Measurements from ENCODE around the gene CBX8.

CBX8 gene

GRCh38 chr17:79804856-79805696 is 8.2 kb upstream of the CBX8 start:
- DNase-seq (ENCODE audit: low read depth in 2 of 2), result no peak

- DNase-seq (ENCODE audit: low read depth in 2 of 2), result peak; percentile 70 to 71
These were observed 7.3 kb upstream of the CBX8 start for GRCh38 chr17:79803997-79804855.

GRCh38 chr17:79803421-79803996 is 6.6 kb upstream of the CBX8 start:
- DNase-seq (ENCODE audit: low read depth in 2 of 2), result no peak

- no peak for DNase-seq (ENCODE audit: low read depth in 2 of 2)
These were observed 6.0 kb upstream of the CBX8 start for GRCh38 chr17:79802736-79803420.

GRCh38 chr17:79802039-79802735 is 5.3 kb upstream of the CBX8 start:
- DNase-seq (ENCODE audit: low read depth in 2 of 2), result no peak

- DNase-seq (ENCODE audit: low read depth in 2 of 2), result no peak
These were observed 4.5 kb upstream of the CBX8 start for GRCh38 chr17:79801156-79802038.

GRCh38 chr17:79800325-79801155 is 3.7 kb upstream of the CBX8 start:
- no peak for DNase-seq (ENCODE audit: low read depth in 2 of 2)

- DNase-seq (ENCODE audit: low read depth in 2 of 2), result no peak
These were observed 2.9 kb upstream of the CBX8 start for GRCh38 chr17:79799538-79800324.

- DNase-seq (ENCODE audit: low read depth in 2 of 2), result no peak
These were observed 2.3 kb upstream of the CBX8 start for GRCh38 chr17:79799174-79799537.

- no peak for DNase-seq (ENCODE audit: low read depth in 2 of 2)
These were observed 1.7 kb upstream of the CBX8 start for GRCh38 chr17:79798299-79799173.

GRCh38 chr17:79797492-79798298 is 818 bp upstream of the CBX8 start:
- DNase-seq (ENCODE audit: low read depth in 2 of 2), result no peak

- no peak for DNase-seq (ENCODE audit: low read depth in 2 of 2)
These were observed 474 bp downstream of the CBX8 start for GRCh38 chr17:79796444-79796762.

- no peak for DNase-seq (ENCODE audit: low read depth in 2 of 2)
These were observed 958 bp downstream of the CBX8 start for GRCh38 chr17:79795795-79796443.

- no peak for DNase-seq (ENCODE audit: low read depth in 2 of 2)
These were observed 2.0 kb downstream of the CBX8 start for GRCh38 chr17:79794659-79795511.

GRCh38 chr17:79793924-79794304 is 3.0 kb downstream of the CBX8 start:
- no peak for DNase-seq (ENCODE audit: low read depth in 2 of 2)
